ENCODE results near the gene CXXC1.

GRCh38 chr18:50250935-50251334 is 36.6 kb downstream of the CXXC1 start:
- TF ChIP-seq EZH2 (IDR thresholded peaks at IDR 0.05; ENCODE audit: insufficient read depth, poor library complexity, severe bottlenecking) (no peak), EZH2phosphoT487 (IDR thresholded peaks at IDR 0.05; ENCODE audit: insufficient read depth, low read depth) (no peak)

All from GM23248 (cell line).